Measurements from ENCODE around the gene SS18L1.

SS18L1 gene

DNA sequence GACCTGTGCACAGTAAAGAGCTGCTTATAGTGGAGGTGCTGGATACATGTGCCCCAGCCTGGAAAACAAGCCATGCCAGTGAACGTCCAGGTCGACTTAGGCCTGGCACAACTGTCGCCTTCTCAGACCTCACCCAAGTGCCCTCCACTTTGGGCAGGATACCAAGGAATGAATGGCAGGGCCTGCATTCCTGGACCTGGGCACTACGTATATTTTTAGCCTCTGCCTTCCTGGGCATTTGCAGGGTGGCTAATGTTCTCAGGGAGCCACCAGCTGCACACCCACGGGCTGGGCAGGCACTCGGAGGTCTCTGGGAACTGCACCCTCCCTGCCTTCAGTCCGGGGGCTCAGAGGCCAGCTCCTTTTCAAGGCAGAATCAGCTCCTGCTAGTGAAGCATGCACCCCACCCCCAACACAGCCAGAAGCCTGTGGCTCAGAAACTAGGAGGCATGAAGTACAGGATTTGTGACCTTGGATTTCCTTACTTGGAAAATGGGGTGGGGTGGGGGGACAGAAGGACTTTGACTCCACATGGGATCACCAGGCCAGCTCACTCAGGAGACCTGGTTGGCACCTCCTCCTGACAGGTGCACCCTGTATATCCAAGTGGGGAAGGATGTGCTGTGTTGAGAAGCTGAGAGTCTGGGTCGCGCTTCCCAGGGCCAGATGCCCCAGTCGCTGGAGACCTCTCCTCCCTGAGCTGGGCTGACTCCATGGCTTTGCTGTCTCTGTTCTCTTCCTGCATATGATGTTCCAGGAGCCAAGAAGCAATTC lies 23.8 kb upstream of the SS18L1 start:
- no peak for DNase-seq

DNA sequence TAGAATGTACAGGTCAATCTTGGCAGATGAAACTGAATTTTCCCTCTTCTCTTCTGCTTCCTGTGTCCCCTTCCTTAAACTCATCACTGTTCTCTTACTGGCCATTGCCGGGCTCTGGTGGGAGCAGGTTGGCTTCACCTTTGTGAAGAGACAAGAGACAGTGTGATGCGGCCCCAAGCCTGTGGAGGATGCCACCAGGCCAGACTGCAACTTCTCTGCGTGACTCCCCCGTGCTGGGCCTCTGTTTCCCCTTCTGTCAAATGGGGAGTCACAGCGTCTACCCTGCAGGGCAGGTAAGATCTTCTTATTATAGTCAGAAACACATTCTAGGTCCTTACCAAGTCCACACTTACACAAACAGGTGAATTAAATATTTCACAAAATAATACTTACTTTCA lies 23.2 kb upstream of the SS18L1 start:
- DNase-seq = no peak

DNA sequence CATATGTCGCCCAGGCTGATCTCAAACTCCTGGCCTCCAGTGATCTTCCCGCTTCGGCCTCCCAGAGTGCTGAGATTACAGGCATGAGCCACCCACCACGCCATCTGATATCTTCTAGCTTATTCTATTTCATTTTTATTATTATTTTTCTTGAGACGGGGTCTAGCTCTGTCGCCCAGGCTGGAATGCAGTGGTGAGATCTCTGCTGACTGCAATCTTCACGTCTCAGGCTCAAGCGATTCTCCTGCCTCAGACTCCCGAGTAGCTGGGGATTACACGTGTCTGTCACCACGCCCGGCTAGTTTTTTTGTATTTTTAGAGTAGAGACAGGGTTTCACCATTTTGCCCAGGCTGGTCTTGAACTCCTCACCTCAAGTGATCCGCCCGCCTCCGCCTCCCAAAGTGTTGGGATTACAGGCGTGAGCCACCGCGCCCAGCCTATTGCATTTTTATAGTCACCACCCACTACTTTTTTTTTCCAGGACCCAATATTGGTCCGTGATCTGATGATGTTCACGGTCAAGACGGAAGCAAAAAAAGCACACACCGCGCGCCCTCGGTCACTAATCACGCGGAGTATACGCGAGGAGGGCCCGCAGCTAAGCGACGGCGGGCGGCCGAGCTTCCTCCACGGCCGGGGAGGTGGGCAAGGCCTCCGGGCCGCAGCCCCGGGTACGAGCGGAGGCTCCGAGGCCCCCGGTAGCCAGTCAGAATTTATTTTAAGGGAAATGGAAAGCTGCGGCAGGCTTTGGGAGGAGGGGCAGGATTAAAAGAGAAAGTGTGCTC lies 22.4 kb upstream of the SS18L1 start:
- peak in 3 of 56 donors; percentile 51 to 59 (median 55) for DNase-seq

DNA sequence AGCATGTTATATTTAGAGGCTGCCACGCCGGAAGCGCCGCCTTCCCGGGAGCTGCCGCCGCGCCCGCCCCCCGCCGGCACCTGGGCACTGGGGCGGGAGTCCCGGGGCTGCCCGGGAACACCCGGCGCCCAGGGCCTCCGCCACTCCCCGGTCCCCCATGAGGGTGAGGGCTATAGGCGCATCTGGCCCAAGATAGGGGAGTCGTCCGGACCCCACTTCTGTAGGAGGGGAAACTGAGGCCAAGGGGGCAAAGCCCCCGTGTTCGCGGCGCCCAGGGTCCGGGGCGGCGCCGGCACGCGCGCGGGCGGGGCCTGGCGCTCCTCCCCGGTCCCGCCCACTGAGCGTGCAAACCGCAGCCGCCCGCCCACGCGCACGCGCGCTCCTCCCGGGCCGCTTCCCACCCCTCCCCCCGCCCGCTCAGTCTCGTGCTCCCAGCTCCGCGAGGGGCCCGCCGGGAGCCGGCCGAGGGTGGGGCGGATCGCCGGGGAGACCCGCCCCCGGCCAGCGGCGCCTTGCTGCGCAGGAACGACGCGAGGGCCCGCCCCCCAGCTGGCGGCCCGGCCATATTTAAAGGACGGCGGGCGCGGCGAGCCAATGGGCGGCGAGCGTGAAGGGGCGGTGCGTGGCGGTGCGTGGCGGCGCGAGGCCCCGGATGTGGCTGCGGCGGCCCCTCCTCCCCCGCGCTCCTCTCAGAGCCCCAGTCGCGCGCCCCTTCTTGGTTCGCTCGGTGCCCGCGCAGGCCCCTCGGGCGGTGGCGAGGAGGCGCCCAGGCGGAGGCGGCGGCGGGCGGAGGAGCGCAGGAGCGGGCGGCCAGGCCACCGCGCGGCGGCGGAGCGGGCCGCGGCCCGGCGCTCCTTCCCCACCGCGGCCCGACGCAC lies 21.6 kb upstream of the SS18L1 start, which contains the start of gene LSM14B:
LSM14B (plus strand) TSS at position 700 of the 878 bp plus-strand sequence. CDS start 192 bp downstream, outside the sequence.
- peak in 55 of 56 donors; percentile 80 to 98 (median 94) for DNase-seq

DNA sequence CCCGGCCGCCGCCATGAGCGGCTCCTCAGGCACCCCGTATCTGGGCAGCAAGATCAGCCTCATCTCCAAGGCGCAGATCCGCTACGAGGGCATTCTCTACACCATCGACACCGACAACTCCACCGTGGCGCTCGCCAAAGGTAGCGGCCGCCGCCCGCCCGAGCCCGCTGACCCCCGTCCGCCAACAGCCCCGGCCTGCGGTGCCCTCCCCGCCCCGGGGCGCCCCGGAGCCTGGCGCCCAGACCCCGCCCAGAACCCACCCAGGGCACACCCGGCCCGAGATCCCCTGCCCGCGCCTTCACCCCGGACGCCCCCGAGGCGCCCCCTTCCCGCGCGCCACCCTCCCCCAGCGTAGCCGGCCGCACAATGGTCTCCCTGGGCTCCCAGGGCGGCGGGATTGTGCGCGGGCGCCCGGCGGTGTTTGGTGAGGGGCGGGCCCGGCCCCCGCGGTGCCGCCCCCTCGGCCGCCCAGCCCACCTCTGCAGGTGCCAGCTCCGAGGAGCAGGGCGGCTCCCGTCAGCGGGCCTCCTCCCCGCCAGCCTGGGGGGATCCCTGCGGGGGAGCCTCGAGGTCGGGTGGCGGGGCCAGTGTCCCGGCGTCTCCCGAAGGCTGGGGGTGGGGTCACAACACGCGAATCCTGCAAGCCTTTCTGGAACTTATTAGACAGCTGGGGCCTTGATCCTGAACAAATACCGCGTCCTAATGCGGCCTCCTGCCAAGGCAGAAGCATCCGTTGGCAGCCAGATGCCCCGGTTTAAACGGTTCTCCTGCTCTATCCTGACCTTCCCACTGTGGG lies 20.7 kb upstream of the SS18L1 start:
- peak in 13 of 56 donors; percentile 13 to 61 (median 35) for DNase-seq

DNA sequence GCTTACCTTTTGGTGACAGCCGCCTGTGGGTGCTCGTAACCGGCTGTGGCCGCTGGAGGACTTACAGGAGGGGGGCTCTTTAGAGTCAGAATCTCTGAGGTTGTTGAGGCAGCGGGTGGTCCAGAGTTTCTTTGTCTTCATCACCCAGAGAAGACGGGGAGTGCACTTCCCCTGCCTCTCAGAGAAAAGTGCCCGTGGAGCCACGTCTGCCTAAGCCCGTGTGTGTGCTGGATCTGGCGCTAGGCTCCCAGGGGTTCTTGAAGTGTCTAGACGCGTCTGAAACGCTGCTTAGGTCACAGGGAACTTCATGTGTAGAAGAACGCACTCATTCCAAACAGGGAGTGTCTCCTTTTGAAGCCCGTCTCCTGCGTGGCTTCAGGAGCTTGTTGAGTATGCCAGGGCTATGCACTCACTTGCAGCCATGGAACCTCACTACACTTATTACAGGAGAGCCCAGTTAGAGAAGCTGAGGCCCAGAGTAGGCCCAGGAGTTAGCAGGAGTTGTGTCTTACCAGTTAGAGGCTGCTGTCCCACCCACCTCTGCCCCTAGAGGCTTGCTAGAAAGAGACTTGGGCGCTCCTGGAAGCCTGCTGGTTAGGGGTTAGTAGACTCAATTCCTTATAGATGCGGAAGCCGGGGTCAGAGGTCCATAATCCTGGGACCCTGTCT lies 20.0 kb upstream of the SS18L1 start:
- DNase-seq = no peak

DNA sequence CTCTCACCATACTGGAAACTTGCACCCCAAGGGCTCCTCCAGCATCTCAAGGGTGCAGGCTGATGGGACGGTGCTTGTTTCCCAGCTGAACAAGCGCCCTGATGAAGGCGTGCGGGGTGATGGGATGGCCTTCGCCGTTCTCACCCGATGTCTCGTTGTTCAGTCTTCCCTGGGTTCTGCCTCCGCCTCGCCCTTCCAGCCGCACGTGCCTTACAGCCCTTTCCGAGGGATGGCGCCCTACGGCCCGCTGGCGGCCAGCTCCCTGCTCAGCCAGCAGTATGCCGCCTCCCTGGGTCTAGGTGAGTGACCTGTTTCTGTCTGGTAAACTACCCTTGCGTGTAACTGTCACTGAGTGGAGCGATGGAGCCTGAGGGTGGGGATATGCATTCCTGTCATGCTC lies 17.4 kb upstream of the SS18L1 start:
- DNase-seq = no peak

DNA sequence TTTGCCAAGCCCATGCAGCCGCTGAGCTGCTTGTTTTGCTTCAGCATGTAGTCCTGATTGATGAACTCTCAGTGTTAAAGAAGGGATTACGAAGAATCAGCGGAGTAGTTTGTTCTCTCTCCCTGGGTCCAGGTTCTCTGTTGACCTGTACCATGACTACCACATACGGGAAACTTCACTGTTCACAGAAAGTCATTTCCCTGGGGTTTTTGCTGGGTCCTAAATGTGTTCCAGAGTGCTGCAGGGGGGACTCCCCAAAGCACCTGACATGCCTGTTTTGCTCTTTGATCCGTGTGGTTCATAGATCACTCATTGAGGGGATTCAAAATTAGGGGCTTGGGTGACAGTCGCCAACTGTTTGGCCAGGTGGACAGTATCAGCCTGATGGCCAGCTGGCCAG lies 15.8 kb upstream of the SS18L1 start:
- DNase-seq = no peak

DNA sequence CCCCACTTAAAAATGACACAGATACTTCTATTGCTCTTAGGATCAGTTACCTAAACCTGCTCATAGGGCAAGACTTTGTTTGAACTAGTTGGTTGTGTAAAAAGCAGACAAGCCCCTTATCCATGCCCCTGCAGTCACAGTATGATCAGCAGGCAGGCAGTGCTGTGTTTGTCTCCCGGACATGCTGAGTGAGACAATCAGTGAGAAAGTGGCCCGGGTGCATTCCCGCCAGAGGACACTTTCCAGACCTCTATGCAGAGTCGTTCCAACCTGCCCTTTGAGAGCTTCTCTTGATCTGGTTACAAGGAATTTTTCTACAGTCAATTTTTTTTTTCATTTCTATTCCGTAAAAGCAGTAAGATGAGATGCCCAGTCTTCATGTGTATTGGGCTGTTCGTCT lies 15.1 kb upstream of the SS18L1 start:
- DNase-seq = no peak

DNA sequence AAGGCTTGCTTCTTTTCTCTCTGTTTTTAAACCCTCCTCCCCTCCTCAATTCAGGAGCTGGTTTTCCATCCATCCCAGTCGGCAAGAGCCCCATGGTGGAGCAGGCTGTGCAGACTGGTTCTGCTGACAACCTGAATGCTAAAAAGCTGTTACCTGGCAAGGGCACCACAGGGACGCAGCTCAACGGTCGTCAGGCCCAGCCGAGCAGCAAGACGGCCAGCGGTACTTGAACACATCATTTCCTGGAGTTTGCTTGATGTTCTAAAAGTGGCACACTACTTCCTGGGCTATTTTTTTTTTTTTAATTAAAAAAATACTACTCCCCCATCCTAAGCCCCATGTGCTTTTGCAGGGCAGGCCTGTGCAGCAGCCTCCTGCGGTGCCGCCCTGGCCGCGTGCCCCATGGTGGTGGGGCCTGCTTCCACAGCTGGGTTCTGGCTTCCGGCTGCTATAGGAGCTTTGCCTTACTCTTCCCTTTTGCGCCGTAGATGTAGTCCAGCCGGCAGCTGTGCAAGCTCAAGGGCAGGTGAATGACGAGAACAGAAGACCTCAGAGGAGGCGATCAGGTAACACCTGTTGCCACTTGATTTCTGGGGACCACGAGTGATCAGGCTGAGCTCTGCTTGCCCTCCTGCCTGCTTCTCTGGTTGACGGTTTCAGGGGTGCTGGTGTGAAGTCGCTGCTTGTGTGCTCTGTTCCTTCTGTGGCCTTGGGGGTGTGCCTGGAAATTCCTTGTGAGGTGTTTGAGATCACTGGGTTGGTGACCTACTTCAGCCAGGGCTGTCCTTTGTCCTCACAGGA lies 13.6 kb upstream of the SS18L1 start:
- no peak for DNase-seq

DNA sequence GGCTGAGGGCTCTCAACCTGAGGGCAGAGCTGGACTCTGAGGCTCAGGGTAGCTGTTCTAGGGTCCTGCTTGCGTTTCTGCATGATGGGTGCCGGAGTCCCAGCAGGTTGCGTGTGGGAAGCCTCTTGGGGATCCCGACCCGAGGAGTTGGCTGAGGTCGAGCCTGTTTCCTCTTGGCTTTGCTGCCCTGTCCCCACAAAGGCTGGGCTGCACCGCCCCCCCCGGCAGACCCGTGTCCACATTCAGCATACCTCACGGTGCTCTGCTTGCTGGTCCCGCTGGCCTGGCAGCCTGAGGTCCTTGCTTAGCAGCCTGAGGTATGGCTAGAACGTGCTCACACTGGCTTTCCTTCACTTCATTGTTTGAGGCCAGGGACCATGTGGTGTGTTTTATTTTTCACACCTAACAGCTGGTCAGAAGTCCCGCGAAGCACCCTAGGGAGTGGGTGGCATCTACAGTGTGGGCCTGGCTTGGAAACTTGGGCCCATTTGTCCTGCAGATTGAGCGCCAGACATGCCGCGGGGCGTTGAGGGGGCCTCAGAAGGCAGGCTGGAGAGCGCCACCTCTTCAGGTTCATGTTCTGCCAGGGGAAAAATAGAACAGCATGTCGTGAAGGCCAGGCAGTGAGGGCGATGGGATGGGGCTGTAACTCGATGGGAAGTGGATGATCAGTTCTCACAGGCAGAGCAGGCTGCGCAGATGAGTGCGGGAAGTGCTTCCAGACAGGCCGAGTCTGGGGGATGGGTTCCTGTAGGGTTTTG lies 11.8 kb upstream of the SS18L1 start:
- no peak for DNase-seq

DNA sequence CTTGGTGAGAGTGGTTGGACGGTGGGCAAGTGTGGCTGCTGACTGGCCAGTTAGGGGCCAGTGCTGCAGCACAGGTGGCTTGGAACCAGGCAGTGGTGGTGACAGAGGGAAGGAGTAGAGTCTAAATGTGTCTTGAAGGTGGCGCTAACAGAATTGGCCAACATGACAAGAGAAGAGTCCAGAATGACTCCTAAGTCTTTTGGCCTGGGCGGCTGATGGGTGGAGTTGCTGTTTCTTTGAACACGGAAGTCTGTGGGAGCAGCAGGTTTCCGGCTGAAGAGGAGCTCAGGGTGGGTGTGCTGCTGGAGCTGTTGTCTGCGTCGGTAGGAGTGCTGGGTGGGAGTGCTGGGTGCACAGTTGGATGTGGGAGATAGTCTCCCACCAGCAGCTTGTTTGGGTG lies 11.1 kb upstream of the SS18L1 start:
- DNase-seq = no peak

DNA sequence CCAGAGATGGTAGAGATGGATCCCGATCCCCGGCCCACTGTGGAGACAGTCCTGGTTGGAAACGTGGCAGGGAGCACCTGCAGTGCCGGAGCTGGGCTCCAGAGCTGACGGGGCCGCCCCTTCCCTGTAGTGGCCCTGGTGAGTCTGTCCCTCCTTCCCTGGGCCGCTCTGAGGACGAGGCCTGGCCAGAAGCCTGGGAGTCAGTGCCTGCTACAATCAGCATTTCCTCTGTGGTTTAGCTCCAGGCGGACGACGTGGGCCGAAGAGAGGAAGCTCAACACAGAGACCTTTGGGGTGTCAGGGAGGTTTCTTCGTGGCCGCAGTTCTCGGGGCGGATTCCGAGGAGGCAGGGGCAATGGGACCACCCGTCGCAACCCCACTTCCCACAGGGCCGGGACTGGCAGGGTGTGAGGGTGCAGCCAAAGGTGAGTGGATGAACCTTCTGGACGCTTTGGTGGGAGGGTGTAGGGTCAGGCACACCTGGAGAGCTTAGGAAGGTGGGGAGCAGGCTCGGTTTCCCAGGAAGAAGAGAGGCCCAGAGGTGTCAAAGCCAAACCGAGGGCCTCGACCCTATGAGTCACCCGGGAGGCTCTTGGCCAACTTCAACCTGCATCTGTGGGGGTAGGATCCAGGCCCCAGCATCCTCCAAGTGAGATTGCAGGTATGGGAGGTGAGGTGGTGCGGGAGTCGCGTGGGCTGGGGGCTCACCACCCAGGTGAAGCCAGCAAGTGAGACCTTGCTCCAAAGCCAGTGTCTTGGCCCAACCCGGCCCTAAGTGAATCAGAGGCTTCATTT lies 10.3 kb upstream of the SS18L1 start:
- DNase-seq = peak in 1 of 56 donors; percentile 20

DNA sequence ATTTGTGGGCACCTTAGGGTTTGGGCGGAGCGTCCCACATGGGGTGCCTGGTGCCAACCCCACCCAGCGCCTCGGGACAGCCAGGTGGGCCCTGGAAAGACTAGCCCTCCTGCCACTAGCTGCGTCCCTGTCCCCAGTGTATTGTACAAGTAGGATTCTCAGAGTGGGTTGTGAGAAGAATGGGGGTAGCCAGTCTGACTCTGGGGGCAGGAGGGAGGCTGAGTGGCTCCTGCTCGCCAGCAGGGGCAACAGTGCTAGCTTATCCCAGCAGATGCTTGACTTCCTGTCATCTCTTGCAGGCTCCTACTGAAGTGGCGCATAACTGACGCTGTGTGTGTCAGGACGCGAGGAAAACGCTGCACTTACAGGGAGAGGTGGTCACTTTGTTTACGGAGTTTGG lies 9.7 kb upstream of the SS18L1 start:
- no peak for DNase-seq

DNA sequence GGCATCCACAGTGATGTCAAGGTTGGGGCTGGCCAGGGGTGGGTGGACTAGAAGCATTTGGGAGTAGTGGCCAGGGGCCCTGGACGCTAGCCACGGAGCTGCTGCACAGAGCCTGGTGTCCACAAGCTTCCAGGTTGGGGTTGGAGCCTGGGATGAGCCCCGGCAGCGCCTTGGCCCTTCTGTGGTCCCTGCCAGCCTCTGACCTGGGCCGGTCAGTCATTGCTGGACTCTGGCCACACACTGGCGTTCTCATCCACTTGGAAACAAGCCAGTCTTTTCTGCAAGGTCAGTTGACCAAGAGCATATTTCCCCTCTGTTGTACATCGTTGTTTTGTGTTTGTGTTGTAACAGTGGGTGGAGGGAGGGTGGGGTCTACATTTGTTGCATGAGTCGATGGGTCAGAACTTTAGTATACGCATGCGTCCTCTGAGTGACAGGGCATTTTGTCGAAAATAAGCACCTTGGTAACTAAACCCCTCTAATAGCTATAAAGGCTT lies 8.8 kb upstream of the SS18L1 start:
- peak in 3 of 56 donors; percentile 14 to 28 (median 17) for DNase-seq

DNA sequence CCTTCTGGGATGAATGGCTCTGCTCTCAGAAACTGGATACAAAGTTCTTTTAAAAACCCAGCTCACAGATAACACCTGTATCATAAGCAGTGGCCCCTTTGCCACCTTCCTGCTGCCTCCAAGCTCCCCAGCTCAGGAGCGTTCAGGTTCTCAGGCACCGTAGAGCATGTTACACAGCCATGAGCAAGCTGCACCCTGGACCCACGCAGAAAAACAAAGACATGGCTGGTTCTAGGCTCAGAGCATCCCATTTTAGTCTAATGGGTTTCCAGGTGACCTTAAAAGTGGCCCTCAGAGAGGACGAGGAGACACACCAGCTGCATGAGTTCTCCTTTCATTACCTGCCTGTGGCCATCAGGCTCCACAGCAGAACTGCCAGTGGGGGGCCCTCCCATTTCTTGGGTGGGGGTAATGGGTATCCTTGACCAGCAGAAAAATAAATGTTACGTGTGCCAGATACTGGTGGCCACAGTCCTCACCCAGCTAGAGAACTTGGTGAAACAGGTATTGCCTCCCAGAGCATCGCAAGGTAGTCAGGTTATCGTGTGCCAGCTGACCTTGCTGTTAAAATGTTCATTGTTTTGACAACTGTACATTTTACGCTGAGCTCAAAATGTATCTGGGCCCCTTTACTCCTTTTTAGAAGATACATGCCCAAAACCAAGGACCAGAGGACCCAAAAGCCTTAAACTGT lies 7.8 kb upstream of the SS18L1 start:
- no peak for DNase-seq

Data from nucleus accumbens (tissue), 56 donors.